K562 (cell line): Measurements from ENCODE around the gene PRCC. TPM values are rescaled to one million over a fixed set of nuclear protein-coding genes. Genes with fewer than 3 reads are reported as not detected.

Source experiments
- C11orf30 ChIP-seq: fragments of 450-650 bp; IDR thresholded peaks from 2 replicates; pipeline ENCODE4 v1.6.1; 2016; ENCODE audit warnings: low read depth, mild to moderate bottlenecking
- DMBX1 ChIP-seq: fragments of 250-450 bp; sonication (Bioruptor Pico); IDR thresholded peaks from 2 replicates; pipeline ENCODE4 v1.8.0; 2022; ENCODE audit warnings: inconsistent platforms, mild to moderate bottlenecking, moderate library complexity, borderline replicate concordance
- FOXA1 ChIP-seq: fragments of 450-650 bp; IDR thresholded peaks from 2 replicates; pipeline ENCODE4 v1.6.1; 2016; ENCODE audit warnings: mild to moderate bottlenecking, borderline replicate concordance
- KDM4B ChIP-seq, 2 experiments: fragments of 450-650 bp in 1 of 2; sonication (generic) in 1 of 2; IDR thresholded peaks; 2 replicates each; pipeline ENCODE4 v1.6.1; 2016 to 2017; ENCODE audit warnings: borderline replicate concordance in 2 of 2, antibody characterized with exemption in 1 of 2, low read depth in 1 of 2, mild to moderate bottlenecking in 1 of 2
- LCOR ChIP-seq: sonication (generic); formaldehyde crosslinking; IDR thresholded peaks from 2 replicates; pipeline ENCODE4 v1.8.0; 2022; ENCODE audit warnings: mild to moderate bottlenecking, missing genetic modification reagents
- MTF1 ChIP-seq: fragments of 250-450 bp; sonication (Bioruptor Pico); IDR thresholded peaks from 2 replicates; pipeline ENCODE4 v1.9.0; 2021; ENCODE audit warnings: moderate library complexity, mild to moderate bottlenecking, inconsistent platforms, borderline replicate concordance
- MYBL2 ChIP-seq, 2 experiments: fragments of 450-650 bp in 1 of 2; sonication (generic) in 1 of 2; formaldehyde crosslinking in 1 of 2; IDR thresholded peaks; 2 replicates each; pipeline versions ENCODE4 v1.6.1 to v1.8.1; 2017 to 2022; ENCODE audit warnings: borderline replicate concordance in 1 of 2, inconsistent platforms in 1 of 2, low read depth in 1 of 2, mild to moderate bottlenecking in 1 of 2, missing genetic modification reagents in 1 of 2, moderate library complexity in 1 of 2
- PHF20 ChIP-seq: fragments of 450-650 bp; IDR thresholded peaks from 2 replicates; pipeline ENCODE4 v1.6.1; 2018; ENCODE audit not compliant: partially characterized antibody
- PTBP1 ChIP-seq: fragments of 200-400 bp; formaldehyde crosslinking; IDR thresholded peaks from 2 replicates; pipeline ENCODE4 v1.6.1; 2017; ENCODE audit warnings: low read depth, low read length
- RHOXF2B ChIP-seq: fragments of 250-450 bp; sonication (Bioruptor Pico); conservative IDR thresholded peaks from 2 replicates; pipeline ENCODE4 v1.5.1; 2021
- SMAD2 ChIP-seq: fragments of 150-350 bp; IDR thresholded peaks from 2 replicates; pipeline ENCODE4 v1.6.1; 2014; ENCODE audit warnings: low read depth, mild to moderate bottlenecking, low read length
- ZBTB7A ChIP-seq: IDR thresholded peaks from 2 replicates; pipeline ENCODE4 v1.6.1; 2011; ENCODE audit warnings: low read depth, mild to moderate bottlenecking, low read length, moderate library complexity, borderline replicate concordance; ENCODE audit not compliant: control insufficient read depth
- ZKSCAN1 ChIP-seq: fragments of 150-350 bp; IDR thresholded peaks from 2 replicates; pipeline ENCODE4 v1.6.1; 2016; ENCODE audit warnings: low read depth, low read length
- ZNF436 ChIP-seq: fragments of 250-450, 450-650 bp; sonication (Bioruptor Pico); formaldehyde crosslinking; IDR thresholded peaks from 2 replicates; pipeline ENCODE4 v1.7.0; 2020; ENCODE audit warnings: mild to moderate bottlenecking
- ZNF644 ChIP-seq: fragments of 200-800 bp; sonication (Bioruptor generic); IDR thresholded peaks from 2 replicates; pipeline ENCODE4 v1.6.1; 2016; ENCODE audit warnings: low read depth, missing genetic modification characterization, missing compliant biosample characterization
- ZNF76 ChIP-seq: fragments of 250-450 bp; sonication (Bioruptor Pico); IDR thresholded peaks from 2 replicates; pipeline ENCODE4 v1.4.0; 2020; ENCODE audit warnings: mild to moderate bottlenecking, moderate library complexity, borderline replicate concordance
- polyA plus RNA-seq, 8 experiments: library from polyadenylated mRNA; depleted of rRNA in 4 of 8; stranded (reverse) in 5 of 8; unstranded in 3 of 8; fragments of >200 nt; fragmentation: Nextera tagmentation in 2 of 8; fragmentation: Illumina TruSeq in 1 of 8; extraction: Ambion mirVana in 2 of 8; extraction: Trizol in 1 of 8; gene quantifications; 2 replicates each; pipeline versions ENCODE4 v1.2.1 to v1.2.3, GENCODE V29; 2011 to 2014; ENCODE audit warnings: inconsistent platforms in 1 of 8, missing spikeins in 1 of 8
- total RNA-seq, 7 experiments: library from RNA; depleted of rRNA in 6 of 7; stranded (reverse); fragments of >200 nt in 6 of 7; fragmentation: Illumina TruSeq in 2 of 7; extraction: Trizol in 2 of 7; gene quantifications; 2 replicates each; pipeline versions ENCODE4 v1.2.1 to v1.2.3, GENCODE V29; 2011 to 2021; ENCODE audit warnings: low replicate concordance in 1 of 7
- TF ChIP-seq, protein P1 (sequence below): IDR thresholded peaks from 3 replicates; pipeline ENCODE4 v1.6.1; 2011; ENCODE audit warnings: borderline replicate concordance, mild to moderate bottlenecking, moderate library complexity; ENCODE audit not compliant: insufficient read length; ENCODE audit errors: extremely low read depth
- TF ChIP-seq, protein P2 (sequence below): sonication (generic); formaldehyde crosslinking; IDR thresholded peaks from 2 replicates; pipeline ENCODE4 v1.8.1; 2023; ENCODE audit warnings: mild to moderate bottlenecking, missing genetic modification reagents
- TF ChIP-seq, protein P3 (sequence below): sonication (generic); formaldehyde crosslinking; IDR thresholded peaks from 2 replicates; pipeline ENCODE4 v1.8.1; 2022; ENCODE audit warnings: missing genetic modification reagents
- TF ChIP-seq, protein P4 (sequence below): fragments of 250-450 bp; sonication (Bioruptor Pico); IDR thresholded peaks from 2 replicates; pipeline ENCODE4 v1.4.0; 2020; ENCODE audit warnings: borderline replicate concordance

PRCC gene
- total and polyA plus RNA-seq, 9 of the 15 experiments (the other 6 are each of a cell fraction or from before 2014, with no cell fraction given) = 23.9 to 201 (median 41.1) TPM

DNA sequence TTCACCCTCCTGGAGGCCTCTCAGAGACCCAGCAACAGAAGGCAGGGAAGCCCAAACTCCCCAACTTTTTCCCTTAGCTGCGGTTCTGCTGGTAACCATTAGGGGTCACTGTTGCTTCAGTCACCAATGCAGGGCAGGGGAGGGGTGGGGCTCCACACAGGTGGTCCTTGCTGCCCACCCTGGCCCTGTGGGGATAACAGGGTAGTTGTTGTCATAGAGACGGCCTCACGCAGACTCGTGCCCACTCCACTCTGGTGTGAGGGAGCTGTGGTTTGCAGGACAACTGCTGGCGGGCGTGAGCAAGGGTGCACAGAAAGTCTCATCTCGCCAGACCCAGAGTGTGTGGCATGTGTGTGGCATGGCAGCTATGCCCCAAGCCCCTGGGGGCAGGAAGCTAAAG is 71.6 kb downstream of the PRCC start (continued):
- TF ChIP-seq, protein P1, sequence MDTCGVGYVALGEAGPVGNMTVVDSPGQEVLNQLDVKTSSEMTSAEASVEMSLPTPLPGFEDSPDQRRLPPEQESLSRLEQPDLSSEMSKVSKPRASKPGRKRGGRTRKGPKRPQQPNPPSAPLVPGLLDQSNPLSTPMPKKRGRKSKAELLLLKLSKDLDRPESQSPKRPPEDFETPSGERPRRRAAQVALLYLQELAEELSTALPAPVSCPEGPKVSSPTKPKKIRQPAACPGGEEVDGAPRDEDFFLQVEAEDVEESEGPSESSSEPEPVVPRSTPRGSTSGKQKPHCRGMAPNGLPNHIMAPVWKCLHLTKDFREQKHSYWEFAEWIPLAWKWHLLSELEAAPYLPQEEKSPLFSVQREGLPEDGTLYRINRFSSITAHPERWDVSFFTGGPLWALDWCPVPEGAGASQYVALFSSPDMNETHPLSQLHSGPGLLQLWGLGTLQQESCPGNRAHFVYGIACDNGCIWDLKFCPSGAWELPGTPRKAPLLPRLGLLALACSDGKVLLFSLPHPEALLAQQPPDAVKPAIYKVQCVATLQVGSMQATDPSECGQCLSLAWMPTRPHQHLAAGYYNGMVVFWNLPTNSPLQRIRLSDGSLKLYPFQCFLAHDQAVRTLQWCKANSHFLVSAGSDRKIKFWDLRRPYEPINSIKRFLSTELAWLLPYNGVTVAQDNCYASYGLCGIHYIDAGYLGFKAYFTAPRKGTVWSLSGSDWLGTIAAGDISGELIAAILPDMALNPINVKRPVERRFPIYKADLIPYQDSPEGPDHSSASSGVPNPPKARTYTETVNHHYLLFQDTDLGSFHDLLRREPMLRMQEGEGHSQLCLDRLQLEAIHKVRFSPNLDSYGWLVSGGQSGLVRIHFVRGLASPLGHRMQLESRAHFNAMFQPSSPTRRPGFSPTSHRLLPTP = no peak
- TF ChIP-seq MYBL2 (IDR thresholded peaks at IDR 0.05; ENCODE audit: low read depth) = no peak
- no peak for TF ChIP-seq MYBL2 (CRISPR knock-in tag; IDR thresholded peaks at IDR 0.05; ENCODE audit: borderline replicate concordance)
- TF ChIP-seq RHOXF2B = no peak
- no peak for TF ChIP-seq ZNF644 (tag)
- TF ChIP-seq FOXA1 = no peak
- TF ChIP-seq KDM4B (IDR thresholded peaks at IDR 0.05; ENCODE audit: borderline replicate concordance in 2 of 2, low read depth in 1 of 2) = no peak
- TF ChIP-seq DMBX1 (CRISPR knock-in tag) = no peak
- TF ChIP-seq LCOR (CRISPR knock-in tag) = no peak
- no peak for TF ChIP-seq MTF1 (CRISPR knock-in tag)
- no peak for TF ChIP-seq ZNF76
- TF ChIP-seq, protein P2, sequence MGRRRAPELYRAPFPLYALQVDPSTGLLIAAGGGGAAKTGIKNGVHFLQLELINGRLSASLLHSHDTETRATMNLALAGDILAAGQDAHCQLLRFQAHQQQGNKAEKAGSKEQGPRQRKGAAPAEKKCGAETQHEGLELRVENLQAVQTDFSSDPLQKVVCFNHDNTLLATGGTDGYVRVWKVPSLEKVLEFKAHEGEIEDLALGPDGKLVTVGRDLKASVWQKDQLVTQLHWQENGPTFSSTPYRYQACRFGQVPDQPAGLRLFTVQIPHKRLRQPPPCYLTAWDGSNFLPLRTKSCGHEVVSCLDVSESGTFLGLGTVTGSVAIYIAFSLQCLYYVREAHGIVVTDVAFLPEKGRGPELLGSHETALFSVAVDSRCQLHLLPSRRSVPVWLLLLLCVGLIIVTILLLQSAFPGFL (CRISPR knock-in tag) = no peak
- peak; percentile 76; the same call in 1 of the 2 replicates for TF ChIP-seq ZBTB7A
- no peak for TF ChIP-seq ZNF436 (CRISPR knock-in tag)
- TF ChIP-seq C11orf30 = no peak
- no peak for TF ChIP-seq SMAD2
- TF ChIP-seq, protein P3, sequence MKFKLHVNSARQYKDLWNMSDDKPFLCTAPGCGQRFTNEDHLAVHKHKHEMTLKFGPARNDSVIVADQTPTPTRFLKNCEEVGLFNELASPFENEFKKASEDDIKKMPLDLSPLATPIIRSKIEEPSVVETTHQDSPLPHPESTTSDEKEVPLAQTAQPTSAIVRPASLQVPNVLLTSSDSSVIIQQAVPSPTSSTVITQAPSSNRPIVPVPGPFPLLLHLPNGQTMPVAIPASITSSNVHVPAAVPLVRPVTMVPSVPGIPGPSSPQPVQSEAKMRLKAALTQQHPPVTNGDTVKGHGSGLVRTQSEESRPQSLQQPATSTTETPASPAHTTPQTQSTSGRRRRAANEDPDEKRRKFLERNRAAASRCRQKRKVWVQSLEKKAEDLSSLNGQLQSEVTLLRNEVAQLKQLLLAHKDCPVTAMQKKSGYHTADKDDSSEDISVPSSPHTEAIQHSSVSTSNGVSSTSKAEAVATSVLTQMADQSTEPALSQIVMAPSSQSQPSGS = no peak
- TF ChIP-seq, protein P4, sequence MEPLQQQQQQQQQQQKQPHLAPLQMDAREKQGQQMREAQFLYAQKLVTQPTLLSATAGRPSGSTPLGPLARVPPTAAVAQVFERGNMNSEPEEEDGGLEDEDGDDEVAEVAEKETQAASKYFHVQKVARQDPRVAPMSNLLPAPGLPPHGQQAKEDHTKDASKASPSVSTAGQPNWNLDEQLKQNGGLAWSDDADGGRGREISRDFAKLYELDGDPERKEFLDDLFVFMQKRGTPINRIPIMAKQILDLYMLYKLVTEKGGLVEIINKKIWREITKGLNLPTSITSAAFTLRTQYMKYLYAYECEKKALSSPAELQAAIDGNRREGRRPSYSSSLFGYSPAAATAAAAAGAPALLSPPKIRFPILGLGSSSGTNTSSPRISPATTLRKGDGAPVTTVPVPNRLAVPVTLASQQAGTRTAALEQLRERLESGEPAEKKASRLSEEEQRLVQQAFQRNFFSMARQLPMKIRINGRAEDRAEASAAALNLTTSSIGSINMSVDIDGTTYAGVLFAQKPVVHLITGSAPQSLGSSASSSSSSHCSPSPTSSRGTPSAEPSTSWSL = no peak
- TF ChIP-seq PHF20 = no peak
- TF ChIP-seq ZKSCAN1 = no peak
- TF ChIP-seq PTBP1 = no peak
